ENCODE measurements around the gene PPP2R3A.
"Not testable (repeated sequence)": the region's sequence is repeated elsewhere in the genome, so short reads cannot be mapped to it uniquely, and the experiment has no call there.

DNA sequence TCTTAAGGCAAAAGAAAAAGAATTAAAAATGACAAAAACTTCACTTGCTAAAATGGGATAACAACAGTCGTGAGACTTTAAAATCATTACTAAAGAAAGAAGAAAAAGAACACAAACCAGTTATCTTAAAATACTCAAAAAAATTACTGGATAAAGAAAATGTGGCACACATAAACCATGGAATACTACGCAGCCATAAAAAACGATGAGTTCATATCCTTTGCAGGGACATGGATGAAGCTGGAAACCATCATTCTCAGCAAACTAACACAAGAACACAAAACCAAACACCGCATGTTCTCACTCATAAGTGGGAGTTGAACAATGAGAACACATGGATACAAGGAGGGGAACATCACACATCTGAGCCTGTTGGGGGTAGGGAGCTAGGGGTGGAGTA lies 202.7 kb downstream of the PPP2R3A start:
- TF ChIP-seq EZH2 (IDR thresholded peaks at IDR 0.05; ENCODE audit: borderline replicate concordance, low read depth, low read length, severe bottlenecking); CTCF (IDR thresholded peaks at IDR 0.05; ENCODE audit: extremely low read depth in 1 of 2, insufficient read depth in 1 of 2, low read depth in 1 of 2, low read length in 2 of 2); MAX (IDR thresholded peaks at IDR 0.05; ENCODE audit: insufficient read depth, insufficient read length); POLR2A (IDR thresholded peaks at IDR 0.05; ENCODE audit: low read depth, low read length); POLR2AphosphoS5 (IDR thresholded peaks at IDR 0.05; ENCODE audit: insufficient read depth, low read depth, low read length); FOS (IDR thresholded peaks at IDR 0.05; ENCODE audit: borderline replicate concordance, insufficient read depth, low read length); MYC (IDR thresholded peaks at IDR 0.05; ENCODE audit: low read depth, low read length); JUN (IDR thresholded peaks at IDR 0.05; ENCODE audit: borderline replicate concordance, insufficient read depth, insufficient read length, low read depth); GATA2 (IDR thresholded peaks at IDR 0.05; ENCODE audit: insufficient read depth, insufficient read length, low read depth, low read length): not testable (repeated sequence)

Measured in endothelial cell of umbilical vein (primary cell).